Measurements from ENCODE around the gene MTMR4.
"Not testable (repeated sequence)": the region's sequence is repeated elsewhere in the genome, so short reads cannot be mapped to it uniquely, and the experiment has no call there.

MTMR4 gene

GRCh38 chr17:58508341-58509067 is 5.9 kb downstream of the MTMR4 start:
- no peak overlapping the region for H3K9ac ChIP-seq (ENCODE audit: low read length)
- H3K4me1 ChIP-seq (ENCODE audit: control insufficient read depth, insufficient read depth, low read length): peaks cover 4% of the 10 kb centered on the region; the same call in 1 of the 2 replicates
- H3K4me3 ChIP-seq (ENCODE audit: low read depth, low read length): no peak overlapping the region
- H3K27ac ChIP-seq (ENCODE audit: low read depth, low read length): no peak overlapping the region
- H3K27me3 ChIP-seq (ENCODE audit: control insufficient read depth, insufficient read depth, low read length): no peaks in the 10 kb centered on the region
- H3K36me3 ChIP-seq (ENCODE audit: control insufficient read depth, insufficient read depth, low read length): peaks cover 88% of the 10 kb centered on the region
- H3K9me3 ChIP-seq (ENCODE audit: control insufficient read depth, insufficient read depth, low read depth, low read length): no peaks in the 10 kb centered on the region

GRCh38 chr17:58507123-58507634 is 7.3 kb downstream of the MTMR4 start:
- Histone ChIP-seq H3K27ac (ENCODE audit: low read depth, low read length) (no peak overlapping the region), H3K4me1 (ENCODE audit: control insufficient read depth, insufficient read depth, low read length) (no peaks in the 10 kb centered on the region), H3K9ac (ENCODE audit: low read length) (no peak overlapping the region), H3K27me3 (ENCODE audit: control insufficient read depth, insufficient read depth, low read length) (no peaks in the 10 kb centered on the region), H3K9me3 (ENCODE audit: control insufficient read depth, insufficient read depth, low read depth, low read length) (no peaks in the 10 kb centered on the region), H3K36me3 (ENCODE audit: control insufficient read depth, insufficient read depth, low read length) (peaks cover 95% of the 10 kb centered on the region), H3K4me3 (ENCODE audit: low read depth, low read length) (no peak overlapping the region)

- Histone ChIP-seq H3K27ac (ENCODE audit: low read depth, low read length) (no peak overlapping the region), H3K4me1 (ENCODE audit: control insufficient read depth, insufficient read depth, low read length) (no peaks in the 10 kb centered on the region), H3K4me3 (ENCODE audit: low read depth, low read length) (no peak overlapping the region), H3K27me3 (ENCODE audit: control insufficient read depth, insufficient read depth, low read length) (no peaks in the 10 kb centered on the region), H3K9me3 (ENCODE audit: control insufficient read depth, insufficient read depth, low read depth, low read length) (no peaks in the 10 kb centered on the region), H3K9ac (ENCODE audit: low read length) (no peak overlapping the region), H3K36me3 (ENCODE audit: control insufficient read depth, insufficient read depth, low read length) (peaks cover 94% of the 10 kb centered on the region)
These were observed 7.9 kb downstream of the MTMR4 start for GRCh38 chr17:58506354-58507080.

- H3K9ac ChIP-seq (ENCODE audit: low read length): no peak overlapping the region
- H3K4me3 ChIP-seq (ENCODE audit: low read depth, low read length): no peak overlapping the region
- no peaks in the 10 kb centered on the region for H3K4me1 ChIP-seq (ENCODE audit: control insufficient read depth, insufficient read depth, low read length)
- H3K36me3 ChIP-seq (ENCODE audit: control insufficient read depth, insufficient read depth, low read length): peaks cover 93% of the 10 kb centered on the region
- no peaks in the 10 kb centered on the region for H3K27me3 ChIP-seq (ENCODE audit: control insufficient read depth, insufficient read depth, low read length)
- H3K27ac ChIP-seq (ENCODE audit: low read depth, low read length): no peak overlapping the region
- no peaks in the 10 kb centered on the region for H3K9me3 ChIP-seq (ENCODE audit: control insufficient read depth, insufficient read depth, low read depth, low read length)
These were observed 9.5 kb downstream of the MTMR4 start for GRCh38 chr17:58504826-58505351.

GRCh38 chr17:58503866-58504265 is 10.6 kb downstream of the MTMR4 start:
- no peak overlapping the region for H3K9ac ChIP-seq (ENCODE audit: low read length)

GRCh38 chr17:58503134-58503533 is 11.3 kb downstream of the MTMR4 start:
- not testable (repeated sequence) for H3K27me3 ChIP-seq (ENCODE audit: control insufficient read depth, insufficient read depth, low read length); H3K4me1 ChIP-seq (ENCODE audit: control insufficient read depth, insufficient read depth, low read length); H3K27ac ChIP-seq (ENCODE audit: low read depth, low read length); H3K9ac ChIP-seq (ENCODE audit: low read length); H3K4me3 ChIP-seq (ENCODE audit: low read depth, low read length); H3K9me3 ChIP-seq (ENCODE audit: control insufficient read depth, insufficient read depth, low read depth, low read length)
- H3K36me3 ChIP-seq (ENCODE audit: control insufficient read depth, insufficient read depth, low read length): peaks cover 86% of the 10 kb centered on the region

More at GRCh38 chr17:58503866-58504265, 10.6 kb downstream of the MTMR4 start:
- Histone ChIP-seq H3K4me3 (ENCODE audit: low read depth, low read length) (no peak overlapping the region), H3K36me3 (ENCODE audit: control insufficient read depth, insufficient read depth, low read length) (peaks cover 88% of the 10 kb centered on the region), H3K9me3 (ENCODE audit: control insufficient read depth, insufficient read depth, low read depth, low read length) (no peaks in the 10 kb centered on the region), H3K27me3 (ENCODE audit: control insufficient read depth, insufficient read depth, low read length) (no peaks in the 10 kb centered on the region), H3K4me1 (ENCODE audit: control insufficient read depth, insufficient read depth, low read length) (no peaks in the 10 kb centered on the region), H3K27ac (ENCODE audit: low read depth, low read length) (no peak overlapping the region)

- H3K27me3 ChIP-seq (ENCODE audit: control insufficient read depth, insufficient read depth, low read length): no peaks in the 10 kb centered on the region
- H3K36me3 ChIP-seq (ENCODE audit: control insufficient read depth, insufficient read depth, low read length): peaks cover 87% of the 10 kb centered on the region
- no peaks in the 10 kb centered on the region for H3K4me1 ChIP-seq (ENCODE audit: control insufficient read depth, insufficient read depth, low read length)
- H3K9ac ChIP-seq (ENCODE audit: low read length): no peak overlapping the region
- H3K27ac ChIP-seq (ENCODE audit: low read depth, low read length): no peak overlapping the region
- no peaks in the 10 kb centered on the region for H3K9me3 ChIP-seq (ENCODE audit: control insufficient read depth, insufficient read depth, low read depth, low read length)
- no peak overlapping the region for H3K4me3 ChIP-seq (ENCODE audit: low read depth, low read length)
These were observed 13.0 kb downstream of the MTMR4 start for GRCh38 chr17:58501451-58501850.

- Histone ChIP-seq H3K9me3 (ENCODE audit: control insufficient read depth, insufficient read depth, low read depth, low read length) (no peaks in the 10 kb centered on the region), H3K4me1 (ENCODE audit: control insufficient read depth, insufficient read depth, low read length) (no peaks in the 10 kb centered on the region), H3K27ac (ENCODE audit: low read depth, low read length) (no peak overlapping the region), H3K36me3 (ENCODE audit: control insufficient read depth, insufficient read depth, low read length) (peaks cover 85% of the 10 kb centered on the region), H3K27me3 (ENCODE audit: control insufficient read depth, insufficient read depth, low read length) (no peaks in the 10 kb centered on the region), H3K9ac (ENCODE audit: low read length) (no peak overlapping the region), H3K4me3 (ENCODE audit: low read depth, low read length) (no peak overlapping the region)
These were observed 16.1 kb downstream of the MTMR4 start for GRCh38 chr17:58498177-58498828.

GRCh38 chr17:58493506-58493905 is 20.9 kb downstream of the MTMR4 start:
- H3K36me3 ChIP-seq (ENCODE audit: control insufficient read depth, insufficient read depth, low read length): peaks cover 92% of the 10 kb centered on the region
- no peaks in the 10 kb centered on the region for H3K27me3 ChIP-seq (ENCODE audit: control insufficient read depth, insufficient read depth, low read length)
- no peaks in the 10 kb centered on the region for H3K9me3 ChIP-seq (ENCODE audit: control insufficient read depth, insufficient read depth, low read depth, low read length)
- no peaks in the 10 kb centered on the region for H3K4me1 ChIP-seq (ENCODE audit: control insufficient read depth, insufficient read depth, low read length)
- H3K9ac ChIP-seq (ENCODE audit: low read length): no peak overlapping the region
- H3K4me3 ChIP-seq (ENCODE audit: low read depth, low read length): no peak overlapping the region
- no peak overlapping the region for H3K27ac ChIP-seq (ENCODE audit: low read depth, low read length)

- Histone ChIP-seq H3K27ac (ENCODE audit: low read depth, low read length) (no peak overlapping the region), H3K4me1 (ENCODE audit: control insufficient read depth, insufficient read depth, low read length) (no peaks in the 10 kb centered on the region), H3K4me3 (ENCODE audit: low read depth, low read length) (no peak overlapping the region), H3K27me3 (ENCODE audit: control insufficient read depth, insufficient read depth, low read length) (no peaks in the 10 kb centered on the region), H3K9me3 (ENCODE audit: control insufficient read depth, insufficient read depth, low read depth, low read length) (no peaks in the 10 kb centered on the region), H3K36me3 (ENCODE audit: control insufficient read depth, insufficient read depth, low read length) (peaks cover 84% of the 10 kb centered on the region), H3K9ac (ENCODE audit: low read length) (no peak overlapping the region)
These were observed 22.0 kb downstream of the MTMR4 start for GRCh38 chr17:58492238-58493121.

Data from HUES6 (cell line).